Testis (tissue), 2 donors: ENCODE measurements around the gene ENTREP1.

Experiments
- POLR2A ChIP-seq: fragments of 450-650 bp; IDR thresholded peaks from one replicate; pipeline ENCODE4 v1.6.1; 2017; ENCODE audit warnings: antibody characterized with exemption, mild to moderate bottlenecking, moderate library complexity
- TF ChIP-seq, protein P1 (sequence below), 3 experiments: fragments of 450-650 bp in 2 of 3; fragments of 200-600 bp in 1 of 3; sonication (generic) in 1 of 3; IDR thresholded peaks; one replicate each; pipeline ENCODE4 v1.5.1; 2016 to 2019; ENCODE audit warnings: antibody characterized with exemption in 3 of 3, mild to moderate bottlenecking in 2 of 3, moderate library complexity in 1 of 3

GRCh38 chr9:69299826-69300225 lies 25.2 kb upstream of the ENTREP1 start:
- TF ChIP-seq, protein P1, sequence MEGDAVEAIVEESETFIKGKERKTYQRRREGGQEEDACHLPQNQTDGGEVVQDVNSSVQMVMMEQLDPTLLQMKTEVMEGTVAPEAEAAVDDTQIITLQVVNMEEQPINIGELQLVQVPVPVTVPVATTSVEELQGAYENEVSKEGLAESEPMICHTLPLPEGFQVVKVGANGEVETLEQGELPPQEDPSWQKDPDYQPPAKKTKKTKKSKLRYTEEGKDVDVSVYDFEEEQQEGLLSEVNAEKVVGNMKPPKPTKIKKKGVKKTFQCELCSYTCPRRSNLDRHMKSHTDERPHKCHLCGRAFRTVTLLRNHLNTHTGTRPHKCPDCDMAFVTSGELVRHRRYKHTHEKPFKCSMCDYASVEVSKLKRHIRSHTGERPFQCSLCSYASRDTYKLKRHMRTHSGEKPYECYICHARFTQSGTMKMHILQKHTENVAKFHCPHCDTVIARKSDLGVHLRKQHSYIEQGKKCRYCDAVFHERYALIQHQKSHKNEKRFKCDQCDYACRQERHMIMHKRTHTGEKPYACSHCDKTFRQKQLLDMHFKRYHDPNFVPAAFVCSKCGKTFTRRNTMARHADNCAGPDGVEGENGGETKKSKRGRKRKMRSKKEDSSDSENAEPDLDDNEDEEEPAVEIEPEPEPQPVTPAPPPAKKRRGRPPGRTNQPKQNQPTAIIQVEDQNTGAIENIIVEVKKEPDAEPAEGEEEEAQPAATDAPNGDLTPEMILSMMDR (IDR thresholded peaks at IDR 0.05) = no peak
- no peak for TF ChIP-seq POLR2A
